ENCODE results near the gene MRI1. TPM values are rescaled to one million over a fixed set of nuclear protein-coding genes. Genes with fewer than 3 reads are reported as not detected.

The MRI1 gene
- total RNA-seq, 1 experiment from 2014 or later, result 29.9 TPM

DNA sequence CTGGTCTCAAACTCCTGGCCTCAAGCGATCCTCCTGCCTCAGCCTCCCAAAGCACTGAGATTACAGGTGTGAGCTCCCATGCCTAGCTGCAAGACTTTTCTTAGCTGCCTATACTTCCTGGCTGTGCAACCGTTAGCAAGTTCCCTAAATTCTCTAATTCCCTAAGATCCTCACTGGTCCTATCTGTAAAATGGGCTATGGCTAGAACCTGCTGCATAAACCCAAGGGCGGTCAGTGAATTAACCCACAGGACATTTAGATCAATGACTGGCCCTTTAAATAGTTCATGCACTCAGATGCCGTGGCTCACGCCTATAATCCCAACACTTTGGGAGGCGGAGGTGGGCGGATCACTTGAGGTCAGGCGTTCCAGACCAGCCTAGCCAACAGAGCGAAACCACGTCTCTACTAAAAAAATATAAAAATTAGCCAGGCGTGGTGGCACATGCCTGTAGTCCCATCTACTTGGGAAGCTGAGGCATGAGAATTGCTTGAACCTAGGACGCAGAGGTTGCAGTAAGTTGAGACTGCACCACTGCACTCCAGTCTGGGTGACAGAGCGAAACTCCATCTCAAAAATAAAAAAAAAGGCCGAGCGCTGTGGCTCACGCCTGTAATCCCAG is 5.8 kb downstream of the MRI1 start (continued):
- TF ChIP-seq RORB (CRISPR knock-in tag; IDR thresholded peaks at IDR 0.05) (no peak), ESRRA (CRISPR knock-in tag; IDR thresholded peaks at IDR 0.05; ENCODE audit: borderline replicate concordance) (no peak), SP1 (CRISPR knock-in tag; conservative IDR thresholded peaks at IDR 0.05) (no peak), OVOL2 (CRISPR knock-in tag; IDR thresholded peaks at IDR 0.05; ENCODE audit: borderline replicate concordance) (no peak), ZNF416 (CRISPR knock-in tag; IDR thresholded peaks at IDR 0.05) (no peak), FOXP1 (CRISPR knock-in tag; IDR thresholded peaks at IDR 0.05; ENCODE audit: borderline replicate concordance) (no peak), ELF4 (CRISPR knock-in tag; IDR thresholded peaks at IDR 0.05; ENCODE audit: low read depth) (no peak), KAT7 (CRISPR knock-in tag; IDR thresholded peaks at IDR 0.05; ENCODE audit: borderline replicate concordance) (no peak), FOXJ3 (CRISPR knock-in tag; IDR thresholded peaks at IDR 0.05; ENCODE audit: borderline replicate concordance) (no peak), NR2C2 (CRISPR knock-in tag; IDR thresholded peaks at IDR 0.05) (no peak), ZSCAN18 (CRISPR knock-in tag; IDR thresholded peaks at IDR 0.05) (no peak), NFATC4 (CRISPR knock-in tag; IDR thresholded peaks at IDR 0.05) (no peak), ZBTB21 (CRISPR knock-in tag; IDR thresholded peaks at IDR 0.05; ENCODE audit: borderline replicate concordance) (no peak)
- TF ChIP-seq, protein P1, sequence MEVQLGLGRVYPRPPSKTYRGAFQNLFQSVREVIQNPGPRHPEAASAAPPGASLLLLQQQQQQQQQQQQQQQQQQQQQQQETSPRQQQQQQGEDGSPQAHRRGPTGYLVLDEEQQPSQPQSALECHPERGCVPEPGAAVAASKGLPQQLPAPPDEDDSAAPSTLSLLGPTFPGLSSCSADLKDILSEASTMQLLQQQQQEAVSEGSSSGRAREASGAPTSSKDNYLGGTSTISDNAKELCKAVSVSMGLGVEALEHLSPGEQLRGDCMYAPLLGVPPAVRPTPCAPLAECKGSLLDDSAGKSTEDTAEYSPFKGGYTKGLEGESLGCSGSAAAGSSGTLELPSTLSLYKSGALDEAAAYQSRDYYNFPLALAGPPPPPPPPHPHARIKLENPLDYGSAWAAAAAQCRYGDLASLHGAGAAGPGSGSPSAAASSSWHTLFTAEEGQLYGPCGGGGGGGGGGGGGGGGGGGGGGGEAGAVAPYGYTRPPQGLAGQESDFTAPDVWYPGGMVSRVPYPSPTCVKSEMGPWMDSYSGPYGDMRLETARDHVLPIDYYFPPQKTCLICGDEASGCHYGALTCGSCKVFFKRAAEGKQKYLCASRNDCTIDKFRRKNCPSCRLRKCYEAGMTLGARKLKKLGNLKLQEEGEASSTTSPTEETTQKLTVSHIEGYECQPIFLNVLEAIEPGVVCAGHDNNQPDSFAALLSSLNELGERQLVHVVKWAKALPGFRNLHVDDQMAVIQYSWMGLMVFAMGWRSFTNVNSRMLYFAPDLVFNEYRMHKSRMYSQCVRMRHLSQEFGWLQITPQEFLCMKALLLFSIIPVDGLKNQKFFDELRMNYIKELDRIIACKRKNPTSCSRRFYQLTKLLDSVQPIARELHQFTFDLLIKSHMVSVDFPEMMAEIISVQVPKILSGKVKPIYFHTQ (CRISPR knock-in tag; IDR thresholded peaks at IDR 0.05), result no peak
- TF ChIP-seq, protein P2, sequence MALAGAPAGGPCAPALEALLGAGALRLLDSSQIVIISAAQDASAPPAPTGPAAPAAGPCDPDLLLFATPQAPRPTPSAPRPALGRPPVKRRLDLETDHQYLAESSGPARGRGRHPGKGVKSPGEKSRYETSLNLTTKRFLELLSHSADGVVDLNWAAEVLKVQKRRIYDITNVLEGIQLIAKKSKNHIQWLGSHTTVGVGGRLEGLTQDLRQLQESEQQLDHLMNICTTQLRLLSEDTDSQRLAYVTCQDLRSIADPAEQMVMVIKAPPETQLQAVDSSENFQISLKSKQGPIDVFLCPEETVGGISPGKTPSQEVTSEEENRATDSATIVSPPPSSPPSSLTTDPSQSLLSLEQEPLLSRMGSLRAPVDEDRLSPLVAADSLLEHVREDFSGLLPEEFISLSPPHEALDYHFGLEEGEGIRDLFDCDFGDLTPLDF (CRISPR knock-in tag; IDR thresholded peaks at IDR 0.05), result no peak
- TF ChIP-seq, protein P3, sequence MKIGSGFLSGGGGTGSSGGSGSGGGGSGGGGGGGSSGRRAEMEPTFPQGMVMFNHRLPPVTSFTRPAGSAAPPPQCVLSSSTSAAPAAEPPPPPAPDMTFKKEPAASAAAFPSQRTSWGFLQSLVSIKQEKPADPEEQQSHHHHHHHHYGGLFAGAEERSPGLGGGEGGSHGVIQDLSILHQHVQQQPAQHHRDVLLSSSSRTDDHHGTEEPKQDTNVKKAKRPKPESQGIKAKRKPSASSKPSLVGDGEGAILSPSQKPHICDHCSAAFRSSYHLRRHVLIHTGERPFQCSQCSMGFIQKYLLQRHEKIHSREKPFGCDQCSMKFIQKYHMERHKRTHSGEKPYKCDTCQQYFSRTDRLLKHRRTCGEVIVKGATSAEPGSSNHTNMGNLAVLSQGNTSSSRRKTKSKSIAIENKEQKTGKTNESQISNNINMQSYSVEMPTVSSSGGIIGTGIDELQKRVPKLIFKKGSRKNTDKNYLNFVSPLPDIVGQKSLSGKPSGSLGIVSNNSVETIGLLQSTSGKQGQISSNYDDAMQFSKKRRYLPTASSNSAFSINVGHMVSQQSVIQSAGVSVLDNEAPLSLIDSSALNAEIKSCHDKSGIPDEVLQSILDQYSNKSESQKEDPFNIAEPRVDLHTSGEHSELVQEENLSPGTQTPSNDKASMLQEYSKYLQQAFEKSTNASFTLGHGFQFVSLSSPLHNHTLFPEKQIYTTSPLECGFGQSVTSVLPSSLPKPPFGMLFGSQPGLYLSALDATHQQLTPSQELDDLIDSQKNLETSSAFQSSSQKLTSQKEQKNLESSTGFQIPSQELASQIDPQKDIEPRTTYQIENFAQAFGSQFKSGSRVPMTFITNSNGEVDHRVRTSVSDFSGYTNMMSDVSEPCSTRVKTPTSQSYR (CRISPR knock-in tag; IDR thresholded peaks at IDR 0.05), result no peak
- TF ChIP-seq, protein P4, sequence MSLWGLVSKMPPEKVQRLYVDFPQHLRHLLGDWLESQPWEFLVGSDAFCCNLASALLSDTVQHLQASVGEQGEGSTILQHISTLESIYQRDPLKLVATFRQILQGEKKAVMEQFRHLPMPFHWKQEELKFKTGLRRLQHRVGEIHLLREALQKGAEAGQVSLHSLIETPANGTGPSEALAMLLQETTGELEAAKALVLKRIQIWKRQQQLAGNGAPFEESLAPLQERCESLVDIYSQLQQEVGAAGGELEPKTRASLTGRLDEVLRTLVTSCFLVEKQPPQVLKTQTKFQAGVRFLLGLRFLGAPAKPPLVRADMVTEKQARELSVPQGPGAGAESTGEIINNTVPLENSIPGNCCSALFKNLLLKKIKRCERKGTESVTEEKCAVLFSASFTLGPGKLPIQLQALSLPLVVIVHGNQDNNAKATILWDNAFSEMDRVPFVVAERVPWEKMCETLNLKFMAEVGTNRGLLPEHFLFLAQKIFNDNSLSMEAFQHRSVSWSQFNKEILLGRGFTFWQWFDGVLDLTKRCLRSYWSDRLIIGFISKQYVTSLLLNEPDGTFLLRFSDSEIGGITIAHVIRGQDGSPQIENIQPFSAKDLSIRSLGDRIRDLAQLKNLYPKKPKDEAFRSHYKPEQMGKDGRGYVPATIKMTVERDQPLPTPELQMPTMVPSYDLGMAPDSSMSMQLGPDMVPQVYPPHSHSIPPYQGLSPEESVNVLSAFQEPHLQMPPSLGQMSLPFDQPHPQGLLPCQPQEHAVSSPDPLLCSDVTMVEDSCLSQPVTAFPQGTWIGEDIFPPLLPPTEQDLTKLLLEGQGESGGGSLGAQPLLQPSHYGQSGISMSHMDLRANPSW (CRISPR knock-in tag; conservative IDR thresholded peaks at IDR 0.05; ENCODE audit: low read depth), result no peak
